Measurements from ENCODE around the gene IPCEF1.

IPCEF1 gene

DNA sequence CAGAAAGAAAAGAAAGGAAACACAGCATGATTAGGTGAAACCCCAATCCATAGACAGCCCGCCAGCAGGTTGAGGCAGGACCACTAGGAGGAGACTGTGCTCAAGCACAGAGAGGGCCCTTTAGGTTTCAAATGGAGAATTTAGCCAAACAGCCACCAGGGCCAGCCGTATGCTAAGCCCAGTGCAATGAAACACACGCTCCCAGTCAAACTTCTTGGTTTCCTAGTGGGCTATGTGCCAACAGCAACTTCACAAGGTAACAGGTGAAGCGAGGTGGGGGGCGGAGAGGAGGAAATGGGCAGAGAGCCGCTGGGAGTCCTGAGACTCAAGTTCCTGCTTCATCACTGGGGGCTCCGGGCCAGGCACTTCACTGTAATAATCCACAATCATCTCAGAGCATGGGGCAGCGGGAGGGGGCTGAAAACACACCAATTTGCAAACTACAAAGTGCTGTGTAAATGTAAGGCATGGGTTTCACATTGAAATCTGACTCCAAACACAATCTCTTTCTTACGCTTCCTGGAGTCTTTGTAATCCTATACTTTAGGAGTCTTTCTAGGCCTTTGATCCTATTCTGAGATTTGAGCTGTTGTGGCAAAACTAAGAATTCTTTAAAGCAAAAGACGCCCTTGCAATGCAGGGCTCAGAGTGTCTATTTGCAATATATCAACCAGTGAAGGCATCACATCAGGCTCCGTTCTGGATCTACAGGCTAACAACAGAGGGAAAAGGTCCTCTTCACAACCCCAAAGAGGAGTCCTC, 200.3 kb downstream of the IPCEF1 start:
- DNase-seq, result peak; percentile 68
- in situ Hi-C loops (cut with MboI; ENCODE audit: low pct_unique_long_range_greater_than_20kb, low sequenced_read_pairs), result loop anchor here (10.0 to 25.0 kb wide), 2 partner anchors 118 to 231 kb away; no protein-coding TSS in a partner anchor

DNA sequence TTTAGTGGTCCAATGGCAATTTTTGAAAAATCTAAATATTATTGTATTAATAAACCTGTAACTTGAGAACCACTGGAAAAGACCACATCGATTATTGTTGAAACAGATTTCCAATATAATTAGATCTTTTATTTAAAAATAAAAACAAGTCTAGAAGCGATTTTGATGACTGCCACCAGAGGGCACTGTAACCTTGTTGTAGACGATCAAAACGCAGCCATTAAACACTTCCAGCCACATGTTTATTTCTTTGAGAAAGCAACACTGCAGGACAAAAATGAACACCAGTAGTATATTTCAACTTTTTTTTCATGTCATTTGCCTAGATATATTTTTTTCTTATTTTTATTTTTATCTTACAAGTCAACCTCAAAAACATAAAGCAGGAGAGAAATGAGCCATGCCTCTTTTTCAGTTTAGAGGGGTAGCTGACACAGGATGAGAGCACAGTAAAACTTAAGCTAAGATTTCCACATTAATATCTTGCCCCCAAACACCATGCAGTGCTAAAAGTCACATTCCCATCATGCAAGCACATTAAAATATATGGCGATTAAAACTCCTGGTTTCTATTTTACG, 202.1 kb downstream of the IPCEF1 start:
- DNase-seq, result peak; percentile 72
- in situ Hi-C loops (cut with MboI; ENCODE audit: low pct_unique_long_range_greater_than_20kb, low sequenced_read_pairs), result loop anchor here (10.0 to 25.0 kb wide), 2 partner anchors 120 to 233 kb away; no protein-coding TSS in a partner anchor

DNA sequence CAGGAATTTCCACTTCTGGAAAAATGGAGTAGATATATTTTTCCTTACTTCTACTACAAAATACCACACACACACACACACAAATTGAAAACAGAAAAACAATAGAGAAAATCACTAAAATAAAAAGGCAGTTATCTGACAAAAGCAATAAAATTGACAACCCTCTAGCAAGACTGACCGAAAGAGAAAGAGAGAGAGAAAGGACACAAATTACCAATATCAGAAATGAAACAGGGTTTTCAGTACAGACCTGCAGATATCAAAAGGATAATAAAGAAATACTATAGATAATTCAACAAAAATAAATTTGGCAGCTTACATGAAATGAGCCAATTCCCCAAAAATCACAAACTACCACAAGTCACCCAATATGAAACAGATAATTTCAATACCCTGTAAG, 212.8 kb downstream of the IPCEF1 start:
- no peak for DNase-seq
- in situ Hi-C loops (cut with MboI; ENCODE audit: low pct_unique_long_range_greater_than_20kb, low sequenced_read_pairs), result no loop called here

DNA sequence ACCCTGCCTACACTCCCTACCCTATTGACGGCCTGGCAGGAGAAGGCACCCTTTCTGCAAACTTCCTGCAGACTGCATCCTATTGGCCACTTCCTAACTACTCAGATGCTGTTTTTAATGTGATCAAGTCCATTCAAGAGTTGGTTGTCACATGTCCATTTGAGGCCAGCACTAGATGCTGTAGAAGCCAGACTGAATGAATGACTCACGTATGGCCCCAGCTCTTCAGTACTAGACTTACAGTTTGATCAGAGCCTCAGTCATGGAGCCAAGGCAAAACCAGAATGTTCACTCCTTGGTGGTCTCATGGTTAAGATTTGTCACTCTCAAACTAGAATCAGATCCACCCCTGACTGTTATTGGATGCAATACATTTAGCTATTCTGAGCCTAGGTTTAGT, 215.9 kb downstream of the IPCEF1 start:
- no peak for DNase-seq

DNA sequence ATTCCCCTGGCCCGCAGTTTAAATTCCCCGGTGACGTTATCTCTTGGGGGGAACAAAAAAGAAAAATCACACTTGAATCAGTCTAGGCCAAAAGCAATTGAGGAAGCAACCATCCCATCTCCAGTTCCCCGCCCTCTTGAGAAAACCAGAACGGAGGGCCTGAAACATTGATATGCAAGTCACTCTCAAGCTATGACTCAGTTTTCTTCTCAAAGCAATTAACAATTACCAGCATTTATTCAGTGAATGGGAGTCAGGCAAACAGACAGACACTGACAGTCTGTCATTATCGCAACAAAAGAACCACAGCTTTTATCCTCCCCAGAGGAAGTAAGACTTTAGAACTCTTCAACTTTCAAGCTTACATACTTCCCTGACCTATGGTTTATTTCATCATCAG, 216.7 kb downstream of the IPCEF1 start:
- in situ Hi-C loops (cut with MboI; ENCODE audit: low pct_unique_long_range_greater_than_20kb, low sequenced_read_pairs), result no loop called here

More for the DNA sequence above, 215.9 kb downstream of the IPCEF1 start:
- in situ Hi-C loops (cut with MboI; ENCODE audit: low pct_unique_long_range_greater_than_20kb, low sequenced_read_pairs), result no loop called here

DNA sequence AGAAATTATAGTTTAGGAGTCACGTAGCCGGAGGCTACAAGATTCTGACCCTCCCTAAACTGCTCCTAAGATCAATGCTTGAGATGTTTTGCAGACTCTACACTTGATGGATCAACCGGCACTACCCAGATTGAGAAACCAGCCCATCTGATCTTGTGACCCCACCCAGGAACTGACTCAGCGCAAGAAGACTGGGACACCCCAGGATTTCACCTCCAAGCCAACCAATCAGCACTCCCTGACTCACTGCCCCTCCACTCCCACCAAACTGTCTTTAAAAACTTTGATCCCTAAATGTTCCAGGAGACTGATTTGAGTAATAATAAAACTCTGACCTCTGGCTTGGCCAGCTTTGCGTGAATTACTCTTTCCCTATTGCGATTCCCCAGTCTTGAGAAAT, 217.8 kb downstream of the IPCEF1 start:
- no peak for DNase-seq
- in situ Hi-C loops (cut with MboI; ENCODE audit: low pct_unique_long_range_greater_than_20kb, low sequenced_read_pairs), result no loop called here

More for the DNA sequence above, 216.7 kb downstream of the IPCEF1 start:
- peak; percentile 51 for DNase-seq

DNA sequence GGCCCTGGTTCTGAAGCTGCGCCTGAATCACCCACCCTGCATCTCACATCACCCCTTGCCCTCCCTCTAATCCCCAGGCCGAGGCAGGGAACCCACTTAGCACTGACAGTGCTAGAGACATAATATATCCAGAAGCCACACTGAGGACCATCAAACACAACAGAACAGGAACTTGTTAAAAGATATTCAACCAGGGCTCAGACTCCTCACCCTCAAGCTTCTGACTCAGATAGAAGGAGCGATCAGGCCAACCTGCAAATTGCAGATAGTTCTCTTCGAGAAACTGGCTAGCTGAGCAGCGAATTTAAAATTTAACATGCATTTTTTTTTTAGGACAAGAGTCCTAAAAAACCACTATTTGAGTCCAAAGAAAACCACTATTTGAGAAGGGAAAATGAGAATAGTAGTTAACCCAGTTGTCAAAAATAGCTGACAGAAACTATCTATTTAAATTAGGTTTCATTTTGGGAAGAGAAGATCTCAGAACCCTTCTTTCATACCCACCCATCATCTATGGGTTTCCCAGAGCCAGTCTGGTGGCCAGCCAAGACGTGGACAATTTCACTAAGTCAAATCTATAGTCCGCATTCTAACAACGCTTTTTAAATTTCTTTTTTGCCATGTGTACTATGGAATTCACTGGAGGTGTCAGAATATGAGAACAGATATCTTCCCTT, 222.0 kb downstream of the IPCEF1 start:
- no peak for DNase-seq
- in situ Hi-C loops (cut with MboI; ENCODE audit: low pct_unique_long_range_greater_than_20kb, low sequenced_read_pairs), result no loop called here

DNA sequence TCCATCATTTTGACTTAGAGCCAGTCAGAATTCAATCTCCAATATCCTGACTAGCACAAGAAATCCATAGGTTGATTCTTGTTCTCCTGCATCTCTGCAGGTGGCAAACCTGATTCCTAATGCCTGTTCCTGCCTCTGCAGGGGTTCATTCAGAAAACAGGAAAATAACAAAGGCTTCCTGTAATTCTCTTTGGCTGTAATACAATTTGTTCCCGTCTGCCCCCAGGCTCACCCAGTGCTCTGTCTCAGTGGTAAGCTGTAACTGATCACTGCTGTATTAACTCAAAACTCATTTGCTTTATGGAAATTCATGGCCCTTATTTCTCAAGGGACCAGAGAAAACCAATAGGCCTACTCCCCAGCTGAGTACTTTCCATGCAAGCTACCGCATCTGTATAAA, 228.9 kb downstream of the IPCEF1 start:
- DNase-seq, result no peak
- in situ Hi-C loops (cut with MboI; ENCODE audit: low pct_unique_long_range_greater_than_20kb, low sequenced_read_pairs), result no loop called here

DNA sequence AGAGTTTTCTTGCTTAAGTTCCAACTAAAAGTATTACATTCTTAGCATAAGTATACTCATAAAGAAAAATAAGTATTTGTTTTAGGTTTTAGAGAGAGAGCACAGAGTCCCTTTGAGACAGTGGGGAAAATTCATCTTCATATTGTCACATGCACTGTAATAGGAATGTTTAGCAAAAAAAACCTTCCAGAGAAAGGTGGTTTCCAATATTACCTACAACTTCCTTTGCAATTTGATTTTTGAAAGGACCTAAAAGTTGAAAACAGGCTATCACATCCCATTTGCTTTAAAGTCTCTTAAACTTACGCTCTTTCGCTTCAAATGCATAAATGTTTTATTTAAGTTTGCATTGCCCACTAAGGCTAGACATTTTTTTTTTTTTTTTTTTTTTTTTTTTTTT, 231.2 kb downstream of the IPCEF1 start:
- in situ Hi-C loops (cut with MboI; ENCODE audit: low pct_unique_long_range_greater_than_20kb, low sequenced_read_pairs), result no loop called here
- peak; percentile 20 for DNase-seq

DNA sequence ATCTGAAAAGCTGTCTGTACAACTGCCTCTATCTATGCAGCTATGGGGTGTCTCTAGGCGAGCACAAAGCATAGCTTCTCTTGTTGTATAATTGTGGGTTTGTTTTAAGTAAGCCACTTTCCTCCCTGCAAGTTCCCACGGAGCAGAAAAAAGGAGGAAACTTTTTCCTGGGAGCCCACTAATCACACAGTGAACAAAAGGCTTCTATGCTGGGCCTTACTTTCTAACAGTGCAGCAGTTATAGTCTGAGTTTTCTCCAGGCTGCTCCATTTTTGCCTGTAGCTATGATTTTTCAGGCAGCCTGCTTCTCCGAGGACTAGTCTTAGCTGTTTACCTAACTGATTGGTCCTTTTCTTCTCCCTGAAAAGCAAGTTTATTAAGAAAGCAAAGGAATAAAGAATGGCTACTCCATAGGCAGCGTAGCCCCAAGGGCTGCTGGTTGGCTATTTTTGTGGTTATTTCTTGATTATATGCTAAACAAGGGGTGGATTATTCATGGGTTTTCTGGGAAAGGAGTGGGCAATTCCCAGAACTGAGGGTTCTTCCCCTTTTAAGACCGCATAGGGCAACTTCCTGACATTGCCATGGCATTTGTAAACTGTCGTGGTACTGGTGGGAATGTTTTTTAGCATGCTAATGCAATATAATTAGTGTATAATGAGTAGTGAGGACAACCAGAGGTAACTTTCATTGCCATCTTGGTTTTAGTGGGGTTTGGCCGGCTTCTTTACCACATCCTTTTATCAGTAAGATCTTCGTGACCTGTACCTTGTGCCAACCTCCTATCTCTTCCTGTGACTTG, 233.2 kb downstream of the IPCEF1 start:
- in situ Hi-C loops (cut with MboI; ENCODE audit: low pct_unique_long_range_greater_than_20kb, low sequenced_read_pairs), result no loop called here
- DNase-seq, result peak; percentile 27

DNA sequence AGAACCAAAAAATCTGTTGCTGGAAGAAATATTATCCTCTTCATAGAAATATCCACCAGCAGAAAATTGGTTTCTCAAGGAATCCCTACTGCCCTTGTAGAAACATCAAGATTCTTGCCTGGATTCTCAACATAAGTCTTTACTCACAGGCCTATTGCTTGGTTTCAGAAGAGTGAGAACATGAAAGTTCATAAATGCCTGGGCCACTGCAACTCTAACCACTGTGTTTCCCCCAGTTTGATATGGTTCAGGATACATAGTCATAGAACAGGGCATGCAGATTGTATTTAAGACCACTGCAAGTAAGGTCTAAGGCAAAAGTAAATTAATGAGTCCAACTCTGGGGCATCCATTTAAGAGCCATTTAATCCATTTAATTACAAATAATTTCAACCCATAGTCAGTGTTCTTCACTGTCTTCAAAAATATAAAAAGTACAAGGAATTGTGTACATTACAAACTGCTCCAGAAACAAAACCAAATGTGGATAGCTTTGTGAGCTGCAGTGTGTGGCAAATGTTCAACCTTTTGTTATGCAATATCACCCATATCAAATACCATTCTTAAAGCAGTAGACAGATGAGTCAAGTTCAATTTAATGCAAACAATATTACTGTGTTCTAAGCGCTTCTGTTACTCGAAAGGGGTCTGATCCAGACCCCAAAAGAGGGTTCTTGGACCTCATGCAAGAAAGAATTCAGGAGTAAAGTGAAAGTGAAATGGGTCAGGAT, 234.2 kb downstream of the IPCEF1 start:
- no peak for DNase-seq
- in situ Hi-C loops (cut with MboI; ENCODE audit: low pct_unique_long_range_greater_than_20kb, low sequenced_read_pairs), result no loop called here

DNA sequence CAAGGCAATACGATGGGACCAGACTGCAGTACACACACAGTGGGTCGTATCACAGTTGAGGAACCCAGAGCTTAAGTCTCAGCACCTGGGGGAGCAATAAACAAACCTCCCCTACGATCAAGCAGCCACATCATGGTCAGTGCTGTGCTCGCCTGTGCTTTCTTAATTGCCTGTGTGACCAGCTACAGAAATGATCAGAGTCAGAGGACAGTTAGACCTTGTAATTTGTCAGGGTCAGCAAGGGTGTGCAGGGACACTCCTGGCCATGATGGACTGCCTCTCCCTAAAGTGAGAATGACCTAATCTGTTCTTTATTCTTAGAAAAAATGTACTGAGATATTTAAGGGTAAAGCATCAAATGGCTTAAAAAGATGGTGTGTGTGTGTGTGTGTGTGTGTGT, 239.1 kb downstream of the IPCEF1 start:
- DNase-seq, result no peak
- in situ Hi-C loops (cut with MboI; ENCODE audit: low pct_unique_long_range_greater_than_20kb, low sequenced_read_pairs), result no loop called here

DNA sequence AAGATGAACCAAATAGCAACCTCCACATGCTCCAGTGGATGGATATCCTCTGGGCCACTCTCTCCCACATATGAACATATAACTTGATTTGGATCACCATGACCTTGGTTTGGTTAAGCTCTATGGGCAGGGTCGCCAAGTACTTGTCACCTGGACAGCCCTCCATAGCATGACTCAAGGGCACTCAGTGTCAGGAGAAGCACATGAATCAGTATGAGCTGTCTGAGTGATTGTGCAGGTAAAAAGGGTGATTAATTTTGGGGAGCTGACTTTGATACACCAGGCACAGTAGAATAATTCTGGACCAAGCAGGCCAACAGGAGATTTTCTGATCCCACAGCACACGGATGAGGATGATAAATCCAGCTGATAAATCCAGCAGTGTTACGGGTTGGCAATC, 243.2 kb downstream of the IPCEF1 start:
- no peak for DNase-seq
- in situ Hi-C loops (cut with MboI; ENCODE audit: low pct_unique_long_range_greater_than_20kb, low sequenced_read_pairs), result no loop called here

DNA sequence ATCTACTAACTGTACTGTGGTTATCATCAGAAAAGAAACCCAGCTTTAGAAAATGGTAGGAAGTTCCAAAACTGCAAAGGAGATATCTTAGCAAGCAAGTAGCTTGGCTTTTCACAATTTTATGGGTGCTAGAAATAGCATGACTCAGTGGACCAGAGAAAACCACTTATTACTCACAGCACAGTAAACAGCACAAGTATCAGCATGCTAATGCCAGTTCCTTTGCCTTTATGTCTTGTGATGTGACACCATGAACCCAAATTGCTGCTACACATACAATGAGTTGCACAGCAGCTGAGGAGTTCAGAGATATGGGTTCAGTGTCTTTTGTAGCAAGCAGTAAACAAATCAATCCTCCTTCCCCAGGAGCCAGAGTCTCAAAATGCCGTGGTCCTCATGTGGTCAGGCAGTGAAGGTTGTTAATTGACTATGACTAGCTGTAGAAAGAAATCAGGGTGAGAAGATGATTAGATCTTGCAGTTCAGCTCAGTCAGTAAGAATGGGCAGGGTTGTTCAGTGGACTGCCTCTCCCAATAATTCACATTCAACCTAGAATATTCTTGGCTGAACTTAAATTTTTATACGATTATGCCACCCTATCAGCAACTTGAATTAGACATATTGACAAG, 244.3 kb downstream of the IPCEF1 start:
- no peak for DNase-seq
- in situ Hi-C loops (cut with MboI; ENCODE audit: low pct_unique_long_range_greater_than_20kb, low sequenced_read_pairs), result no loop called here

DNA sequence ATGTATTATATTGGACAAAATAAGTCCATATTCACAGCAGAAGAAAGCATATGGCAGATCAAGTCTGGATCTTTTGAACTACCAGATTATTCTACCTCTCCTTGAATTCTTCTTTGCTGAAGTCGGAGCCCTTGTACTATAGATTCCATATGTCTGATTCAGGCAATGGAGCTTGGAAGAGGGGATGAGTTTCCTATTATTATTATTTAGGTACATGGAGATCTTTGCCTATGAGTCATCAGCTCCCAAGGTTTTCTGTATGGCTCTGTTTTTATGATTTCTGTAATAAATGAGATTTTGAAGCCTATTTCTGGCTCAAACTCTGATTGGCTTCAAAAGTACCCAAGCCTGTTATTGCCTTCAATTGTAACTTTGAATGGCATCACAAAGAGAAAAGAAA, 245.6 kb downstream of the IPCEF1 start:
- no peak for DNase-seq
- in situ Hi-C loops (cut with MboI; ENCODE audit: low pct_unique_long_range_greater_than_20kb, low sequenced_read_pairs), result no loop called here

DNA sequence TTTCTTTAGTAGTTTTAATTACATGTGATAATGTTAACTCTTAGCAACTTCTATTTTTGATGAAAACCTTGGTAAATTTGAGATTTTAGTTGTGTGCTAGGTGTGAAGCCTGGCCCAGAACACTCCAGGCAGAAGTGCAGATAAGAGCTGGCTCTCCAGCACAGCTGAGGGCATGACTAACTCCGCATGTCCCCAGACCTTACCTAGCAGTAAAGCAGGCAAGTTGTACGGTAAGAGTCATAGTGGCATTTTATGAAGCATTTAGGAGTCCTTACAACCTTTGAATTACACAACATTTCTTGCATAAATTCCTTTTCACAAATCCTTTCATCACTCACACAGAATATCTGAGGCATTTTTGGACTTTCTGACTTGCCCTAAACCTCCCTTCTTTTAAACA, 250.4 kb downstream of the IPCEF1 start:
- in situ Hi-C loops (cut with MboI; ENCODE audit: low pct_unique_long_range_greater_than_20kb, low sequenced_read_pairs), result no loop called here

More for the DNA sequence above, 250.4 kb downstream of the IPCEF1 start:
- DNase-seq, result no peak

Measured in KBM-7 (cell line).